C4-2B (cell line): Measurements from ENCODE around the gene SIL1.

ENCODE experiments used
- CTCF ChIP-seq: fragments of 450-650 bp; conservative IDR thresholded peaks from 2 replicates; pipeline ENCODE4 v1.5.1; 2017; ENCODE audit warnings: mild to moderate bottlenecking
- ZFX ChIP-seq: fragments of 450-650 bp; IDR thresholded peaks from 2 replicates; pipeline ENCODE4 v1.6.1; 2017

DNA sequence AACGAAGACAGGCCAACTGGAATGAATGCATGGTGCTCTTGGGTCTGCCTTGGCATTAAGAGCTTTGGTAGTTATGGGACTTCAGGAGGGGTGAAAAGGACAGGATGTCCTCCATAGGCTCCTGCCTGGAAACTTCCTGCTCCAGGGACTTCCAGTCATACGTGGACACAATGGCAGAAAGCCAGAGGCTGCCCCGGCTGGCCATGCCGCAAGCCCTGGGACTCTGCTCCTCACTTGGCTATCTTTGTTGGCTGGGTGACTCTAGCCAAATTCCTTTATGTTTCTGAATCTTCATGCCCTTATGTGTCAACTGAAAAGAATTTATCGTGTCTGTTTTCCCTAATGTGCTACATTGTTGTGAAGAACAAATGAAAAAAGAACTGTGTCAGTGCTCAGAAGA, 136.9 kb downstream of the SIL1 start:
- TF ChIP-seq CTCF: no peak
- TF ChIP-seq ZFX: no peak
